ENCODE results near the gene RPH3AL. TPM values are rescaled to one million over a fixed set of nuclear protein-coding genes. Genes with fewer than 3 reads are reported as not detected.
A peak's percentile ranks its signal among the peaks of the same experiment; 100 is the strongest.

The RPH3AL gene
- polyA plus RNA-seq, 1 donor from 2014 or later, result 0.87 TPM

DNA sequence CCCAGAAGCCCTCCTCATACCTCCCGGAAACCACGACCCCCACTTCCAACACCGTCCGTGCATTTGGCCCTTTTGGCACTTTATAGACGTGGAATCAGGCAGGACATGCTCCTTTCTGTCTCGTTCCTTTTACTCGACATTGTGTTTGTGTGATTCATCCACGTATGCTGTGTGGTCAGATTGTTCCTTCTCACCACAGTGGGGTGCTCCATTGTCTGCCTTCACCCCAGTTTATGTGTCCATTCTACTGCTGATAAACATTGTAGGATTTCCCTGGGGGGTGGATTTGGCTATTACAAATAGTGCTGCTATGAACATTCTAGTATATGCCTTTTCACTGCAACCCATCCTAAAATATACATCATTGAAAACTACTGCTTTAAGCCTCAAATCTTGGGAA is 28.9 kb upstream of the RPH3AL start:
- Histone ChIP-seq H3K36me3 (ENCODE audit: insufficient read depth, low read length) (no peaks in the 10 kb centered on the region), H3K4me2 (ENCODE audit: low read length) (no peak overlapping the region), H3K27ac (ENCODE audit: low read length) (peak overlapping the region; percentile 97), H3K9me3 (ENCODE audit: low read length) (no peaks in the 10 kb centered on the region), H3K9ac (ENCODE audit: low read length) (peak overlapping the region; percentile 74), H3F3A (ENCODE audit: insufficient read depth, low read length, poor library complexity, severe bottlenecking) (peaks cover 9% of the 10 kb centered on the region), H4K20me1 (ENCODE audit: insufficient read depth) (no peaks in the 10 kb centered on the region), H3K4me3 (ENCODE audit: low read length) (peak overlapping the region; percentile 55), H3K27me3 (ENCODE audit: insufficient read depth, low read depth, low read length) (no peaks in the 10 kb centered on the region), H3K9me2 (ENCODE audit: insufficient read depth, low read length) (no peaks in the 10 kb centered on the region), H3K79me2 (replicated peaks; ENCODE audit: insufficient read depth, low read length) (no peaks in the 10 kb centered on the region), H2AFZ (ENCODE audit: low read depth, low read length) (no peak overlapping the region)
- TF ChIP-seq POLR2AphosphoS5 (IDR thresholded peaks at IDR 0.05) (no peak), SMC3 (conservative IDR thresholded peaks at IDR 0.05; ENCODE audit: poor library complexity) (no peak), RAD21 (conservative IDR thresholded peaks at IDR 0.05) (no peak), EP300 (conservative IDR thresholded peaks at IDR 0.05; ENCODE audit: poor library complexity, severe bottlenecking) (no peak), TAF1 (IDR thresholded peaks at IDR 0.05; ENCODE audit: low read depth) (no peak), MXI1 (conservative IDR thresholded peaks at IDR 0.05; ENCODE audit: poor library complexity, severe bottlenecking) (no peak), EZH2 (IDR thresholded peaks at IDR 0.05; ENCODE audit: borderline replicate concordance, insufficient read depth, low read length, poor library complexity, severe bottlenecking) (no peak)
- TF ChIP-seq, protein P1, sequence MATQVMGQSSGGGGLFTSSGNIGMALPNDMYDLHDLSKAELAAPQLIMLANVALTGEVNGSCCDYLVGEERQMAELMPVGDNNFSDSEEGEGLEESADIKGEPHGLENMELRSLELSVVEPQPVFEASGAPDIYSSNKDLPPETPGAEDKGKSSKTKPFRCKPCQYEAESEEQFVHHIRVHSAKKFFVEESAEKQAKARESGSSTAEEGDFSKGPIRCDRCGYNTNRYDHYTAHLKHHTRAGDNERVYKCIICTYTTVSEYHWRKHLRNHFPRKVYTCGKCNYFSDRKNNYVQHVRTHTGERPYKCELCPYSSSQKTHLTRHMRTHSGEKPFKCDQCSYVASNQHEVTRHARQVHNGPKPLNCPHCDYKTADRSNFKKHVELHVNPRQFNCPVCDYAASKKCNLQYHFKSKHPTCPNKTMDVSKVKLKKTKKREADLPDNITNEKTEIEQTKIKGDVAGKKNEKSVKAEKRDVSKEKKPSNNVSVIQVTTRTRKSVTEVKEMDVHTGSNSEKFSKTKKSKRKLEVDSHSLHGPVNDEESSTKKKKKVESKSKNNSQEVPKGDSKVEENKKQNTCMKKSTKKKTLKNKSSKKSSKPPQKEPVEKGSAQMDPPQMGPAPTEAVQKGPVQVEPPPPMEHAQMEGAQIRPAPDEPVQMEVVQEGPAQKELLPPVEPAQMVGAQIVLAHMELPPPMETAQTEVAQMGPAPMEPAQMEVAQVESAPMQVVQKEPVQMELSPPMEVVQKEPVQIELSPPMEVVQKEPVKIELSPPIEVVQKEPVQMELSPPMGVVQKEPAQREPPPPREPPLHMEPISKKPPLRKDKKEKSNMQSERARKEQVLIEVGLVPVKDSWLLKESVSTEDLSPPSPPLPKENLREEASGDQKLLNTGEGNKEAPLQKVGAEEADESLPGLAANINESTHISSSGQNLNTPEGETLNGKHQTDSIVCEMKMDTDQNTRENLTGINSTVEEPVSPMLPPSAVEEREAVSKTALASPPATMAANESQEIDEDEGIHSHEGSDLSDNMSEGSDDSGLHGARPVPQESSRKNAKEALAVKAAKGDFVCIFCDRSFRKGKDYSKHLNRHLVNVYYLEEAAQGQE (IDR thresholded peaks at IDR 0.05; ENCODE audit: borderline replicate concordance), result no peak
- TF ChIP-seq, protein P2, sequence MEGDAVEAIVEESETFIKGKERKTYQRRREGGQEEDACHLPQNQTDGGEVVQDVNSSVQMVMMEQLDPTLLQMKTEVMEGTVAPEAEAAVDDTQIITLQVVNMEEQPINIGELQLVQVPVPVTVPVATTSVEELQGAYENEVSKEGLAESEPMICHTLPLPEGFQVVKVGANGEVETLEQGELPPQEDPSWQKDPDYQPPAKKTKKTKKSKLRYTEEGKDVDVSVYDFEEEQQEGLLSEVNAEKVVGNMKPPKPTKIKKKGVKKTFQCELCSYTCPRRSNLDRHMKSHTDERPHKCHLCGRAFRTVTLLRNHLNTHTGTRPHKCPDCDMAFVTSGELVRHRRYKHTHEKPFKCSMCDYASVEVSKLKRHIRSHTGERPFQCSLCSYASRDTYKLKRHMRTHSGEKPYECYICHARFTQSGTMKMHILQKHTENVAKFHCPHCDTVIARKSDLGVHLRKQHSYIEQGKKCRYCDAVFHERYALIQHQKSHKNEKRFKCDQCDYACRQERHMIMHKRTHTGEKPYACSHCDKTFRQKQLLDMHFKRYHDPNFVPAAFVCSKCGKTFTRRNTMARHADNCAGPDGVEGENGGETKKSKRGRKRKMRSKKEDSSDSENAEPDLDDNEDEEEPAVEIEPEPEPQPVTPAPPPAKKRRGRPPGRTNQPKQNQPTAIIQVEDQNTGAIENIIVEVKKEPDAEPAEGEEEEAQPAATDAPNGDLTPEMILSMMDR (IDR thresholded peaks at IDR 0.05; ENCODE audit: poor library complexity, severe bottlenecking), result no peak

DNA sequence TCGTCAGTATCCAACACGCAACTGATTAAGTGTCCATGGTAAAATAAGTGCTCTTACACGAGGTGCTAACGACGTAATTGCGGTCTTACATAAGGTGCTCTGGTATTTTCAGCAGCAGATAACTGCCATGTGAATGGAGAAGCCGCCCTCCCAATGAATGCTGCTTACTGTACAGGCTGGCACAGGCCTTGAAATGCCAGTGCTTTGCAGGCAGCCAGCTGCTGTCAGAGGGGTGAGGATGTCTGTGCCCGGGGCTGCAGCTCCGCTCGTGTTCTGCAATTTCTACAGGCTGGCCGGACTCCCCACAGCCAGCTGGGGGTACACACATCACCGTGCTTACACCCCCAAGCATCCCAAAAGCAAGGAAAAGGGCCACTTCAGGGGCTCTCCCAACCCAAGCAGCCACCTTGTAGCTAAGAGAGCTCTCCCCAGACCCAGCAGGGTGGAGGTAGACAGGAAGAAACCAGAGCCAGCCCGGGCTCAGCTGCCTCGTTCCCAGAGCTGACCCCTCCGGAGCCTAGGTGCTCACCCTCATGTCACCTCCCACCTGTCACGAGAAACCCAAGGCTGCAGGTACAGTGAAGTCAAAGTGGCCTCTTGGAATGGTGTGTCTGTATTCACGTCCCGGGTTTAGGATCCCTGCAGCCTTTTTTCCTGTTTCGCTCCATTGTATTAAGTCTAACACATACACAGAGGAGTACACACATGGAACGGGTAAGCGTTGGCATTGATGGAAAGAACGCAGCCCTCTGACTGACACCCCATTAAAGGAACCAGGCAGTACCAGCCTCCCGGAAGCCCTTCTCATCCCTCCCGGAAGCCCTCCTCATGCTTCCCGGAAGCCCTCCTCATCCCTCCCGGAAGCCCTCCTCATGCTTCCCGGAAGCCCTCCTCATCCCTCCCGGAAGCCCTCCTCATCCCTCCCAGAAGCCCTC is 27.2 kb upstream of the RPH3AL start:
- Histone ChIP-seq H3F3A (ENCODE audit: insufficient read depth, low read length, poor library complexity, severe bottlenecking) (peaks cover 9% of the 10 kb centered on the region), H3K9me3 (ENCODE audit: low read length) (no peaks in the 10 kb centered on the region)

More for the DNA sequence above, 27.2 kb upstream of the RPH3AL start:
- H3K79me2 ChIP-seq (replicated peaks; ENCODE audit: insufficient read depth, low read length), result no peaks in the 10 kb centered on the region
- H3K4me2 ChIP-seq (ENCODE audit: low read length), result no peak overlapping the region
- no peaks in the 10 kb centered on the region for H3K27me3 ChIP-seq (ENCODE audit: insufficient read depth, low read depth, low read length)
- TF ChIP-seq EP300 (conservative IDR thresholded peaks at IDR 0.05; ENCODE audit: poor library complexity, severe bottlenecking) (no peak), RAD21 (conservative IDR thresholded peaks at IDR 0.05) (no peak), SMC3 (conservative IDR thresholded peaks at IDR 0.05; ENCODE audit: poor library complexity) (no peak), TAF1 (IDR thresholded peaks at IDR 0.05; ENCODE audit: low read depth) (no peak), EZH2 (IDR thresholded peaks at IDR 0.05; ENCODE audit: borderline replicate concordance, insufficient read depth, low read length, poor library complexity, severe bottlenecking) (no peak), POLR2AphosphoS5 (IDR thresholded peaks at IDR 0.05) (no peak)
- TF ChIP-seq, protein P2 (IDR thresholded peaks at IDR 0.05; ENCODE audit: poor library complexity, severe bottlenecking), result no peak
- TF ChIP-seq, protein P1 (IDR thresholded peaks at IDR 0.05; ENCODE audit: borderline replicate concordance), result peak; percentile 4
- H3K36me3 ChIP-seq (ENCODE audit: insufficient read depth, low read length), result no peaks in the 10 kb centered on the region
- H3K4me3 ChIP-seq (ENCODE audit: low read length), result no peak overlapping the region
- no peak overlapping the region for H3K27ac ChIP-seq (ENCODE audit: low read length)
- no peaks in the 10 kb centered on the region for H3K9me2 ChIP-seq (ENCODE audit: insufficient read depth, low read length)
- H4K20me1 ChIP-seq (ENCODE audit: insufficient read depth), result no peaks in the 10 kb centered on the region
- no peak overlapping the region for H3K9ac ChIP-seq (ENCODE audit: low read length)
- H2AFZ ChIP-seq (ENCODE audit: low read depth, low read length), result no peak overlapping the region

Data from neural cell (in vitro differentiated cells).